ENCODE results near the gene UST.

DNA sequence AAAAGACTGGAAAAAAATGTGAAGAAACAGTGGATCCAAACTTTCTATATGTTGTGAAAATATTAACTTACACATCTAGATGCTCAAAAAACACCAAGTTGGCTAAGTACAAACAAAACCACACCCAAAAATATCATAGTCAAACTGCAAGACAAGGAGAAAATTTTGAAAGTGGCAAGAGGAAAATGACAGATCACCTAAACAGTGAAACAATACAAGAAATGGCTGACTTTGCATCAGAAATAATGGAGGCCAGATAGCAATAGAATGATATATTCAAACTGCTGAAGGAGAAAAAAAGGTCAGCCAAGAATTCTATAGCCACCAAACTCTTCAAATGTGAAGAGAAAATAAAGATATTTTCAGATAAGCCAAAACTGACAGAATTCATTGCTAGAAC, 22.4 kb upstream of the UST start:
- TF ChIP-seq, protein P1, sequence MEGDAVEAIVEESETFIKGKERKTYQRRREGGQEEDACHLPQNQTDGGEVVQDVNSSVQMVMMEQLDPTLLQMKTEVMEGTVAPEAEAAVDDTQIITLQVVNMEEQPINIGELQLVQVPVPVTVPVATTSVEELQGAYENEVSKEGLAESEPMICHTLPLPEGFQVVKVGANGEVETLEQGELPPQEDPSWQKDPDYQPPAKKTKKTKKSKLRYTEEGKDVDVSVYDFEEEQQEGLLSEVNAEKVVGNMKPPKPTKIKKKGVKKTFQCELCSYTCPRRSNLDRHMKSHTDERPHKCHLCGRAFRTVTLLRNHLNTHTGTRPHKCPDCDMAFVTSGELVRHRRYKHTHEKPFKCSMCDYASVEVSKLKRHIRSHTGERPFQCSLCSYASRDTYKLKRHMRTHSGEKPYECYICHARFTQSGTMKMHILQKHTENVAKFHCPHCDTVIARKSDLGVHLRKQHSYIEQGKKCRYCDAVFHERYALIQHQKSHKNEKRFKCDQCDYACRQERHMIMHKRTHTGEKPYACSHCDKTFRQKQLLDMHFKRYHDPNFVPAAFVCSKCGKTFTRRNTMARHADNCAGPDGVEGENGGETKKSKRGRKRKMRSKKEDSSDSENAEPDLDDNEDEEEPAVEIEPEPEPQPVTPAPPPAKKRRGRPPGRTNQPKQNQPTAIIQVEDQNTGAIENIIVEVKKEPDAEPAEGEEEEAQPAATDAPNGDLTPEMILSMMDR (conservative IDR thresholded peaks at IDR 0.05): no peak
- TF ChIP-seq ZFX (IDR thresholded peaks at IDR 0.05): no peak

Measured in C4-2B (cell line).